NK-92 (cell line): ENCODE results near the gene RPL36.
"Not testable (repeated sequence)": the region's sequence is repeated elsewhere in the genome, so short reads cannot be mapped to it uniquely, and the experiment has no call there.

ENCODE experiments used
- DNase-seq: peaks from one replicate; lab custom pipeline; 2025; ENCODE audit not compliant: unreplicated experiment; lab: John Stamatoyannopoulos, UW

The RPL36 gene

GRCh38 chr19:5688262-5688881, 1.7 kb upstream of the RPL36 start:
- DNase-seq, result not testable (repeated sequence)

GRCh38 chr19:5690955-5691821, 1.1 kb downstream of the RPL36 start:
- DNase-seq, result no peak

- DNase-seq, result no peak
These were observed 2.0 kb downstream of the RPL36 start for GRCh38 chr19:5691822-5692722.

- no peak for DNase-seq
These were observed 2.7 kb downstream of the RPL36 start for GRCh38 chr19:5692723-5693194.

GRCh38 chr19:5693195-5694166, 3.4 kb downstream of the RPL36 start:
- DNase-seq, result no peak

GRCh38 chr19:5694167-5694955, 4.3 kb downstream of the RPL36 start:
- no peak for DNase-seq

DNA sequence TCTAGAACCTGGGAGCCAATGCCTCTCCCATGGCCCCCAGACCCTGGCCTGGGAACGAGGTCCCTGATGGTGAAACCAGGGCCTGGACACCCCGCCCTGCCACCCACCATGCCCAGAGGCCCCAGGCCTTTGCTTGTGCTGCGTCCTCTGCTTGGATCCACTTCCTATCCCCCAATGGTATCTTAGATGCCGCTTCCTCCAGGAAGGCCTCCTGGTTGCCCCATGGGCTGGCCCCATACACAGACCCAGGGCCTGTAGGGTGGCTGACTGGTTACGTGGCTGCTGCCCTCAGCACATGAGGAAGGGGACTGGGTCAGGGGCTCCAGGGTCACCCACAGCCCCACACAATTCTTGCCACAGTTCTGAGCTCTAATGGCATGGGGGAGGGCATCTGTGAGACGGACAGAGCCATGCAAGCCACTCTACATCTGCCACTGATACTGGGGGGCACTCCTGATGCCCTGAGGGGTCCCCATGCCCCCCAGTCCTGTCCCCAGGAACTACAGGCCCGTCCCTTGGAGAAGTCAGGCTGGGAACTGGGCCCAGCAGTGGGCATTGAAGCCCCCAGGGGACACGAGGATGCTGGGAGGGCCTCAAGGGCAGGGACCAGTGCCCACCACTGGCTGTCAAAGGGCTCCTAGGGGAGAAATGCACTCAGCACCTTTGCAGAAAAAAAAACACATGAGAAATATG, 5.0 kb downstream of the RPL36 start:
- DNase-seq, result no peak

DNA sequence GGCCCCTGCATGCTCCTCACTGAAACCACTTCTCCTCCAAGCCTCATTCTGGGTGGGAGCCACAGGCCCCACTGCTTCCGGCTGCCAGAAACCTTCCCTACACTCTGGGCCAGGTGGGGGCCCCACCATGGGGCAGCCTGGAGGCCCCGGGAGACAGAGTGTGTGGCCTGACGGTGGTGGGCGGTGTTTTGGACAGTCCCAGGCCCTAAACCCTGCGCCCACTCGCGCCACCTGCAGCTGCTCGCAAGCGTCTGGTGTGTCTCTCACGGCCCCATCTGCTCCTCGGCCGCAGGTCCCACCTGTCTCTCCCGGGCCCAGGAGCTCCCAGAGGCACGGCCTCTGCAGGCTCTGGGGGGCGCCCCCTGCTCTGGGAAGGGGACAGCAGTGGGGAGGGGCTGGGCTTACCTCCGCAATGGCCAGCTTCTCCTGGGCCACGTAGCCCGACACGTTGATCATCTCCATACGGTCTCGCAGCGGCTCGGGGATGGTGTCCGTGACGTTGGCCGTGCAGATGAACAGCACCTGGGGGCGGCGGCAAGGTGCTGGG, 5.6 kb downstream of the RPL36 start:
- no peak for DNase-seq

- no peak for DNase-seq
These were observed 6.3 kb downstream of the RPL36 start for GRCh38 chr19:5696196-5697021.

DNA sequence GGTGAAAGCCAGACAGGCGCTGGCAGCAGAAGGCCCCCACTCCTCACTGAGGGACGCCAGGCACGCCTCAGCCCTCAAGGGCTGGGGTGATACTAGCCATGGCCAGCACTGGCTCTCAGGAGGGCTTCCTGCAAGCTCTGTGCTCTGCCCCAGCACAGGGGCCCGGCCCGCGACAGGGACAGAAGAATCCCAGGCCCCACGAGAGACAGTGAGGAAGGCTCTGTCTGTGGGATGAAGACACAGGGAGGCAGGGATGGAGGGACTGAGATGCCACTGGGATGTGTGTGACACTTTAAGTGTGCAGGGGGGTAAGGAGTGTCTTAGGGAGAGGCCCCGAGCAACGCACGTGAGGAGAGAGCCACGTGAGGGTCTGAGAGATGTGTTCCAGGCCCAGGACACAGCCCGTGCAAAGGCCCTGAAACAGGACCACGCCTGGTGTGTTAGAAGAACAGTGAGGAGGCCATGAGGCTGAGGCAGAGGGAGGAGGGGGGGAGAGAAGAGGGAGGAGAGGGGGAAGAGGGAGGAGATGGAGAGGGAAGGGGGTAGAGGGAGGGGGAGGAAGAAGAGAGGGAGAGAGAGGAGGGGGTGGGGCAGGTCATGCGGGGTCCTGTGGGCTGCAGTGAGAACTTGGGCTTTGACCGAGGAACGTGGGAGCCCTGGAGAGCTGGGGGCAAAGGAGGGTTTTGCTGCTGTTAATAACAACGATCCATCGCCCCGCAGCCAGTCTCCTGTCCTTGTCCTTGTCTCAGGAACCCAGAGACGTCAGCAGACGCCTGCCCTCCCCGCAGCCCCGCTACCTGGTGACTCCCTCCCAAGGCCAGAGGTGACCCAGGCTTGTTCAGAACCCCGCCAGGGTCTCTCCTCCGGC, 7.2 kb downstream of the RPL36 start:
- DNase-seq, result no peak

DNA sequence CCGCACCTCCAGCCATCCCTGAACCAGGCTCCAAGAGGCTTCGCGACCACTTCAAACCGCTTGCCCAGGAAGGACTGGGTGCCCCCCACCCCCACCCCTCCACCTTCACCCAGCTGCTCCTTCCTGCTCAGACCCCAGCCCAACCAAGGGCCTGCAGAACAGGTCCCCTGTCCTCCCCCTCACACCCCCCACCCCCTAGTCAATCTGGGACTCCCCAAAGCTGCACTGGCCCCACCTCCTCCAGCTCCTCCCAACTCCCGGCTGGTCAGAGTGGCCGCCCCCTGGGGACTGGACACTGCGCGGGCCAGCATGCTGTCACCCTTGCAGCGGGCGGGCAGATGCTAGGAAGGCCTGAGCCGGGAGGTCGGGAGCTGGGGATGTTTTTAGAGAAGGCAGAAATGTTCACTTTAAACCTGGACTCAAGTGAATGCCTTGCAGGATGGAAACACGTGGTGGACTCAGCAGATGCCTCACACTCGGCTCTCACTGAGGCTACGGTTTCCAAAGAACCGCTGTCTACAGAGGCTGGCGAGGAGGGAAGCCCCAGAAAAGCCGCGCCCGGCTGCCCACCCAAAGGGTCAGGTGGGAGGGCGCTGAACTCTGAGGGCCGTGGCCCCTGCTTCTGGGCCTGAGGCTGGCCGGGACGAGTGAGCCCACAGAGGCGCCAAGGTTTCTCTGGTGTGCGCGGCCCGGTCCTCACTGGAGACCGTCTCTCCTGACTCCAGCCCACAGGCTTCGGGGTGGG, 8.0 kb downstream of the RPL36 start:
- no peak for DNase-seq

DNA sequence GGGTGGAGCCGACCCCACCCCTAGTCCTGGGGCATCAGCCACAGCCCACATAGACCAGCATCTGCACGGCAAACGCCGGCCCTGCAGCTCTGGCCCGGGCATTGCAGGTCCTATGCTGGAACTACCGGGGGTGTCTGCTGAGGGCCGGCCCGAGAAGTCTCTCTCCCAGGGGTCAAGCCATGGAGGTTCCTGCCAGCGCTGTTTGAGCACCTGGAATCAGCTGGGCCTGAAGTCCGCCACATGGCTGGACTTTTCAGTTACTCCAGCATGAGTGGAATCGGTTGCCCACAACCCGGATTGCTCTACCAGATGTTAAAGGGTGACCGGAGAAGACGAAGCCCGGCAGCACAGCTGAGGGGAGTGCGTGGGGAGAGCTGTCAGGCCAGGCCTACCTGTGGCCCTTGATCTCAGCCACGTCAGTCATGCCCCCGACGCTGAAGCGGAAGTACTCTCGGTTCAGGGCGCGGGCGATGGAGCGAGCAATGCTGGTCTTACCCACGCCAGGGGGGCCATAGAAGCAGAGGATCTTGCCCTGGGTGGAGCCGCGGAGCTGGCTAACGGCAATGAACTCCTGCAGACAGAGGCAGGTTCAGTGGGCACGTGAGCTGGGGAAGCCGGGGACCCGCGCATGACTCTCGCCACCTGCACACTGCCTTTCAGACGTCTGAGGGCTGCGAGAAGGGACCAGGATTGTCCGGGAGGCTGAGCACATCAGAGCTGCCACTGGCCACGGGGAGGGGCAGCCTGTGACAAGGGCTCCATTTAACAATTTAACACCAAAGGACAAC, 8.7 kb downstream of the RPL36 start:
- no peak for DNase-seq

DNA sequence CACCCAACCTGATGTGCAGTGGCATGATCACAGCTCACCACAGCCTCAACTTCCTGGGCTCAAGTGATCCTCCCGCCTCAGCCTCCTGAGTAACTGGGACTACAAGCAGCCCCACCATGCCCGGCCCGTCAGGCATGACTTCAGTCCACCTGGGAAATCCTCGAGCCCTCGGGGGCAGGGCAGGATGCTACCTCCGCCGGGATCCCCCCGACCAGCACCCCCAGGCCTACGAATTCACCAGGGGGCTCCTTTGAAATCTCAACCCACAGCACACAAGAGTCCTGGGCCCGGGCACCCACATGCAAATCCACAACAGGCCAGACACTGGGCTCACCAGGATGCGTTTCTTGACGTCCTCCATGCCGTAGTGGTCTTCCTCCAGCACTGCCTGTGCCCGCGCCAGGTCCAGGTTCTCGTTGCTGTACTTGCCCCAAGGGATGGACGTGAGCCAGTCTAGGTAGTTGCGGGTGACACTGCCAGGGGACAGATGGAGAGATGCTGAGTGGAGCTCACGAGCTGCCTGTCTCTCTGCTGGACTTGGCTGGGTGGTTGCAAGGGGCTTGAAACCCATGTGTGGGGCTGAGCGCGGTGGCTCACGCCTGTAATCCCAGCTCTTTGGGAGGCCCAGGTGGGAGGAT, 10.5 kb downstream of the RPL36 start:
- no peak for DNase-seq

- DNase-seq, result not testable (repeated sequence)
These were observed 11.9 kb downstream of the RPL36 start for GRCh38 chr19:5702053-5702410.
